Muscle of arm (tissue), 12 donors: Measurements from ENCODE around the gene COL27A1. TPM values are rescaled to one million over a fixed set of nuclear protein-coding genes. Genes with fewer than 3 reads are reported as not detected.
A peak's percentile ranks its signal among the peaks of the same experiment; 100 is the strongest.

Experiments used
- DNase-seq: peaks from one replicate; pipeline ENCODE4 v3.0.0-alpha.2; 2013
- polyA plus RNA-seq, 12 donors: library from polyadenylated mRNA; unstranded; fragments of 120-200 nt; gene quantifications; one replicate each; pipeline ENCODE4 v1.2.1, GENCODE V29; 2013; ENCODE audit not compliant: insufficient read length in 12 of 12

COL27A1 gene
- polyA plus RNA-seq, 12 donors: 26.0 to 124 (median 34.1) TPM

- no peak for DNase-seq
Observed at GRCh38 chr9:114335745-114336144, 180.4 kb downstream of the COL27A1 start.

DNA sequence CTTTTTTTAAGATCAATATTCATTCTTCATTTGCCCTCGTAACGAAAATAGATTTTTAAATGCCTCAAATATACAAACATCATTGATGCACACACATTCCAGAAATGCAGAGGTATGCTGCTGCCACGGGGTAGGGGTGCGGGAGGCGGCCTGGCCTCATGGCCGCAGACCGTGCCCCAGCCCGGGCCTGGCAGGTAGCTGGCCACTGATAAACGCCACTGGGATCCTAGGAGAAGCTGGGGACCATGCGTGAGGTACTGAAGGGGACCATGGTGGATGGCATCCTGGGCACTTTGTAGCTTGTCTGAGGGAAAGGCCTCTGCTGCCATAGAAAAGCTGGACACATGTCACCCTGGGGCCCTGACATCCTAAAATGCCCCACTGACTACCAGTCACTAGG lies 180.8 kb downstream of the COL27A1 start:
- no peak for DNase-seq

- no peak for DNase-seq
Observed at GRCh38 chr9:114336699-114337395, 181.5 kb downstream of the COL27A1 start.

DNA sequence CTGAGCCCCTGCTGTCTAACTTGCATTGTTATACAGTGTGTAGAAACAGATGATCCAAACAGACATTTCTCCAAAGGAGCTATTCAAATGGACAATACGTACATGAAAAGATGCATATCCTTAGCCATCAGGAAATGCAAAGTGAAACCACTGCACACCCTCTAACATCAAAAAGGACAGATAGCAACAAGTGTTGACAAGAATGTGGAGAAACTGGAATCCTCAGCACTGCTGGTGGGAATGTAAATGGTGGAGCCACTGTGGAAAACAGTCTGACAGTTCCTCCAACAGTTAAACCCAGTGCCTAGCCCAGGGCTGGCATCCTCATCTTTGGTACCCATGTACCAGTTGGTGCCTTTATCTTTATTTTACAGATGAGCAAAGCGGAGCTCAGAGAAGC lies 182.8 kb downstream of the COL27A1 start:
- DNase-seq: no peak

DNA sequence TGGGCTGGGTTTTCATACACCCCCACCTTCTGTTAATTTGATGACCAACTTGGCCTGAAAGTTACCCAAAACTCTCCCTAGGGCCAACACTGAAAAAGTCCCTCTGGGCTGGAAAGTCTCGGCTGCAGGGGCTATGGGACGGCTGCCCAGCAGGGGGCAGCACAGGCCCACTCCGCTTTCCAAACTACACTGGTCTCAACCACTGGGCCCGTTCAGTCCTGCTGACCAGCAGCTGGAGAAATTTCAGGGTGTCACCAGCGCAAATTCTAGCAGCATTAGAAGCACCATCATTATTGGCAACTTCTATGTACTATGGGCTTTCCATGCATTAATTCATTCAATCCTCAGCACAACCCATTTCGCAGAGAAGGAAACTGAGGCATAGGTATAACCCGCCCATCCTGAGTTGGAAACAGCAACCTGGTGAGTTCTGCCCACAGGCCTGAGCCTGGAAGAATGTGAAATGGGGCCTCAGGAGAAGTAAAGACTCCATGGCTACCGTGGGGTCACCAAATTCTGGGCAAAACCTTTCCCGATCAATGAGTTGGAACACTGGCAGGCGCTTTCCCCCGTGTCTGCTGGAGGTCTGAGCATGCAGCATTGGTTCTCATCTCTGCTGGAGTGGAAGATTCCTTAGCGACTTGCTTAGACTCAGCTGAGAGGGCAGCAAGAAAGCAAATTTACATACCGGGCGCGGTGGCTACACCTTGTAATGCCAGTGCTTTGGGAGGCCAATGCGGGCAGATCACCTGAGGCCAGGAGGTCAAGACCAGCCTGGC lies 184.0 kb downstream of the COL27A1 start:
- DNase-seq: peak; percentile 19

- DNase-seq: no peak
Observed at GRCh38 chr9:114341152-114341830, 186.0 kb downstream of the COL27A1 start.

- no peak for DNase-seq
Observed at GRCh38 chr9:114341991-114342390, 186.7 kb downstream of the COL27A1 start.

DNA sequence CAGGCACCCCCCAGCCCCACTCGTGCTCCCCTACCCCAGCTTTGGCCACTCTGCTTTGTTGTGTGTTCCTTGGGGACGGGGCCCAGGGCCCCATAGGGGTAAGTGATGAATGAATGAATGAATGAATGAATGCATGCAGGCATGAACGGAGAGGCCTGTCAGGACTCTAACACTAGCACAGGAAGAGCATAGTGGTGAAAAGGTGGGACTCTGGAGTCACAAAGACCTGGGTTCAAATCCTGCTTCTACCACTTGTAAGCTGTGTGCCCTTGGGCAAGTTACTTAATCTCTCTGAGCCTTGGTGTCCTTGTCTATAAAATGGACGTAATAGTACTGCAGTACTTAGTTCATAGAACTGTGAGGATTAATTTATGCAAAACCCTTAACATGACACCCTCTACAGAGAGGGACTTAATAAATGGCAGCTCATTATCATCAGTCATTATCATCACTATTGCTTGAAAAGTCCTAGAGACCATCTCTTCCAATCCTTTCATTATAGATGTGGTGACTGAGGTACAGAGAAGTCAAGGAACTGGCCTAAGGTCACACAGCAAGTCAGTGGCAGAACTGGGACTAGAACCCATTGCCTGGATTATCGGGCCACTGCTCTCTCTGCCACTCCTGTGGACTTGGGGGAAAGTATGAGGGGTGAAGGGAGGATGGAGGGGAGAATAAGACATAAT lies 187.6 kb downstream of the COL27A1 start:
- DNase-seq: no peak

DNA sequence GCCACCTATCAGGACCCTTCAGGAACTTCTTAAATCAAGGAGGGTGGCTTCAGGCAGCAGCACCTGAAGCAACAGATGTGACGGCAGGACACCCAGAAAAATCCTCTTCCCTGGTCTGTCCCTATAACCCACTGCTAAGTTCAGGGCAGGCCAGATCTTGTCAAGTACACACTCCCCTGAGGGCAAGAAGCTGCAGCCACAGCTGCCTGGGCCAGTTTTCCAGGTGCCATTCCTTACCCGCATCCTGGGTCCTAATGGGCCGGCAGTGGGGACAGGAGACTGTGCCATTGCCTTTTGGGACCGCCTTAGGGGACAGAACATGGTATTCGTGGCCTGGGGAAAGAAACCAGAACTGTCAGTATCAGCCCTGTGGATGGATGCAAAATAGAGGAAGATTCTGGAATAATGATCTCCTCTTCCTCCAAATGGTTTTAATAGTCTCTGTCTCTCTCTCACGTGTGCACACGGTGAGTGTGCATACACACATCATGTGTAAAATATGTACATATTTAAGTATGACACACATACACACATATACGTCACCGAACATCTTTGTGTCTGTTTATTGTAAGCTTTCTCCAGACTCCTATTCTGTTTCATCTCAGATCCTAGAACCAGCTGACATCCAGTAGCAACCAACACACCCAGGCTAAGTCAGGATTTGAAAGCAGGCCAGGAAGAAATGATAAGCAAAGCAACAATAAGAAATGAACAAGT lies 188.3 kb downstream of the COL27A1 start:
- no peak for DNase-seq

- no peak for DNase-seq
Observed at GRCh38 chr9:114344188-114344566, 188.8 kb downstream of the COL27A1 start.

- no peak for DNase-seq
Observed at GRCh38 chr9:114344692-114345091, 189.4 kb downstream of the COL27A1 start.

DNA sequence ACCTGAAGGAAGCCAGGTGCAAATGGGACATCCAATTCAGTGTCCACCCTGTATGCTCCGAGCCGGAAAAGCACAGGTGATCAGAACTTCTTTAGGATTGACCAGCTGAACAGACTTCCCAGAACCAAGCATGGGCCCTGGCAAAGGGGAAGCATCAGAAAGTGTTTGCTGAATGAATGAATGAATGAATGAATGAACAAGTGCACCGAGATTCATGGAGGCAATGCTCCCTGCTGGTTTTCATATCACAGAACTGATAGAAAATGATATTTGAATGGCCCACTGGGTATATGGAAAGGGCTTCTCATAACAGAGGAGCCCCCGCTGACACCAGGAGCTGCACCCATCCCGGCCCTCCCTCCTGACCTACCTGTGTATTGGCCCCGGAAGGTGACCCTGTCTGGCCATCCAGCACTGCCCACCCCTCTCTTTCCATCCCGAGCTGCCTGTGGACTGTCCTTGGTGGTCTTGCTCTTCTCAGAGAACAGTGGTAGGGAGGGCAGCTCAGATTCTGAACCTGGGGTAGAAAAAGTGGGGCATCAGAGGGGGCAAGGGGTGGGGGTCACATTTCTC lies 190.2 kb downstream of the COL27A1 start:
- no peak for DNase-seq

DNA sequence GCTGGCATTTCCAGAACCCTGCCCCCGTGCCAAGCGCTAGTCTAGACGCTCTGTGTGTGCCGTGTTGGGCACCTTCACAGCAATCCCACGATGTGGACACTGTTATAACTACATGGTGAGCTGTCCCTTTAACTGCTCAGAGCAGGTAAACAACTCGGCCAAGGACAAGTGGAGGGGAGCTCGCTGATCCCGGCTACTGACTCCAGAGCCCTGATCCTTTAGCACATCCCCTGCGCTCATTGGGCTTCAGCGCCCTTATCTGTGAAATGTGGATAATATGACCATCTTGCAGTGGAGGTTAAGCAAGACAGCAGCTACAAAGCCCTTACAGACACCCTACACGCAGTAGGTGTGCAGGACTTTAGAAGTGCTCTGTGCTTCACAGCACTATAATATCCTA lies 190.8 kb downstream of the COL27A1 start:
- no peak for DNase-seq

DNA sequence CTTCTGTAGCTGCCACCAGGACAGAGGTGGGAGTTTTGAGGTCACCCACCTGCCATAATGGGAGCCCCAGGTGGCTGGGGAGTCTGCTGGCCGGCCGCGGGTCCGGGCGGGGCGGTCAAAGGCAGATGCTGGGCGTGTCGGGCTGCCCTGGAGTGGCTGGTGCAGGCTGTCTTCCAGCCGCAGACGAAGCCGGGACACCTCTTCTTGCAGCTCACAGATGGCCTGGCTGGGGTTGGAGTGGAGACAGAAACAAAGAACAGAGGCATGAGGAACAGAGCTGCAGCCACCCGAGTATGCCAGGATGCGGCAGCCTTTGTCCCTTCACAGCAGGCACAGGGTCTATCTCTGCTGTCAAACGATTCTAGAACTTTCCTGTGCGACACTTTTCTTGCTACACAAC lies 192.3 kb downstream of the COL27A1 start:
- no peak for DNase-seq

DNA sequence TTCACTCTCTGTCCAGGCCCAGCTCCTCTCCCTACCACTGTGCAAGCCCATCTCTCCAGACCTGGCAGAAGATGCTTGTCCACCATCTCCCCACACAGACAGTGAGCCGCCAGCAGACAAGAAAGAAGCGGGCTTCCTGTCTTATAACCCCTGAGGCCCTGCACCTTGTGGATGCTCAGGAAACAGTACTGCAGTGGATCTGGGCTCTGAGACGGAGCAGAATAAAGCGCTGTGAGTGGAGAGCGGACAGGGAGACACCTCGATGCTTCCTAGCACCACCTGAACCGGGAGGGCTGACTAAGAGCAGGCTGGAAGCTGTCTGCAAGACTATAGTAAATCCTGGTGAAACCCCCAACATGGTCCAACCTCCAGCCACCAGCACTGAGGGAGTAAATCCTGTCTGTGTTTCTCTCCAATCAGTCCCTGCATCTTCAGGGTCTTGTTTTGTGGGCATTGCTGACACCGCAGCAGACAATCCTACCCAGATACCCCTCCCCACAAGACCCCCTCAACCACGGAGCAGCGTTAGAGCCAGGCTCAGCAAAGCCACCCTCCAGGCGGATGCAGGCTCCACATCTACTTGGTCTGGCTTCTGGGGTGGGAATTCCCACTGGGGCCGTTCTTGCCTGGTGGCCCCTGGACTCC lies 193.0 kb downstream of the COL27A1 start:
- no peak for DNase-seq

DNA sequence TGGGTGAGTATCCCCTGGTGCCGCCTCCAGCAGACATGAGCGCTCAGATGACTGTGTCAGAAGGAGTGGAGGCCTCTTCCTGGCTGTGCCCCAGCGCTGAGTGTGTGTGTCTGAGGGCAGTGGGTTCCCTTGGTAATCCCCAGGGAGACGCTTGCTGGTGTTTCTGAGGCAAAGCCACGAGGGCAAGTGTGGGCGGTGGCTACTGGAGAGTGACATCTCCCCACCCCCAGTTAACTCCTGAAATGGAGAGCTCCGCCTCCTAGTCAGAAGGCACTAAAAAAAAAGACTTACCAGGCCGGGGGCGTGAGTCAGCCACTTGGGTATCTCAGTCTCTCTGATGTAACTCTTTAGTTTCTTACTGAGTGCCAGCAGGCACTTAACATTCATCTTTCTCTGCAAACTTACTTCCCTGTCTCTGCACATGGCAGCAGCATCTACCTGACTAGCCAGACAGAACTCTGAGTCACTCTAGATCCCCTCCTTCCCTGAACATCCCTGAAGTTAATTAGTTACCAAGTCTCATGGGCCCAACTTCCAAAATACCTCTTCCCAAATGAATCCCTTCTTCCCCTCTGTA lies 193.7 kb downstream of the COL27A1 start:
- no peak for DNase-seq

GRCh38 chr9:114349713-114350480 lies 194.6 kb downstream of the COL27A1 start:
- no peak for DNase-seq

DNA sequence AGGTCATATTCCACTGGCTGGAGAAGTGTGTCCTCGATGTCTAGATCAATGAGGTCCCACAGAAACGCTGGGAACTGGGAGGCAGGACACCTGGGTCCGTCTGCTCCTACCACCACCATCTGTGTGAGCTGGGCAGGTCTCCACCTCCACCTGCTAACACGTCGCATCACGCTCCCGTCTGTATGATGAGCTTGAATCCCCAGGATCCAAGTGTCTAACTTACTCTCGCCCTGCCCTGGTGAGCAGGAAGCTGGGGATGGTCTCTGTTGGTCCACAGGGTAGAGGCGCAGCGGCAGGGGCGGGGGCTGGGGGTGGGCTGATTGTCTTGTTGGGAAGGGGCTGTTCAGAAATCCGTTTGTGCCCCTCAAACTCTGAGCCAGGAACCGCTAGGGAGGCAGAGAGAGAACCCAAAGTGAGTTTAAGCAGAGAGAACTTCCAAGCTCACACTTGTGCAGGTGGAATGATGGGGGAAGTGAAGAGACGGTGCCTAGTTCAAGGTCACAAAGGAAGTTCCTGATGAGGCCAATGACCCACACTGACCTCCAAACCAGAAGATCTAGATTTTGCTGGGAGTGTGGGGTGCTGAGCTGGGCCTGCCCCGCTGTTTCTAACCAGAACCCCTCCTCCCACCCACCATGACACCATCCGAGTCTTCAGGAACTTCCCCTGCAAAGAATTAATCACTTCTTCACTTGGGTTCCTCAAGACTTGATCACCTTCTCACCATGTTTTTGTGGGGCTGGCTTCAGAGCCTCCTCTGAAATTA lies 195.5 kb downstream of the COL27A1 start:
- no peak for DNase-seq

DNA sequence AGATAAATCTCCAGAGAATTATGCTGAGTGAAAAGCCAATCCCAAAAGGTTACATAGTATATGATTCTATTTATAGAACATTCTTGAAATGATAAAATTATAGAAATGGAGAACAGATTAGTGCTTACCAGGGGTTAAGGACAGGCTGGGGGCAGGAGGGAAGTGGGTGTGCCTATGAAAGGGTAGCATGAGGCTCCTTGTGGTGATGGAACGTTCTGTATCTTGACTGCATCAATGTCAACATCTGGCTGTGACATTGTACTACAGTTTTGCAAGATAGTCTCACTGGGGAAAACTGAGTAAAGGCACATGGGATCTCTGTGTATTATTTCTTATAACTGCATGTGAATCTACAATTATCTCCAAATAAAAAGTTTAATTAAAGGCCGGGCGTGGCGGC lies 196.6 kb downstream of the COL27A1 start:
- no peak for DNase-seq
